Measurements from ENCODE around the gene LGALS7B.
"Not testable (repeated sequence)": the region's sequence is repeated elsewhere in the genome, so short reads cannot be mapped to it uniquely, and the experiment has no call there.

GRCh38 chr19:38760805-38761517 lies 28.0 kb upstream of the LGALS7B start:
- not testable (repeated sequence) for TF ChIP-seq CTCF, POLR2A (IDR thresholded peaks at IDR 0.05)
